Heart left ventricle (tissue), 13 donors: ENCODE data around the gene RHBDF1.

Source experiments
- CTCF ChIP-seq, 12 donors: fragments of 200-600 bp; sonication (generic) in 4 of 12; IDR thresholded peaks; one replicate each; pipeline versions ENCODE4 v1.5.0 to v1.8.0; 2018 to 2022; ENCODE audit warnings: antibody characterized with exemption in 12 of 12, mild to moderate bottlenecking in 5 of 12
- POLR2A ChIP-seq, 2 donors: fragments of 450-650 bp; IDR thresholded peaks; one replicate each; pipeline ENCODE4 v1.6.1; 2017; ENCODE audit warnings: antibody characterized with exemption in 2 of 2, mild to moderate bottlenecking in 2 of 2, moderate library complexity in 2 of 2
- donor health status: ischemic (EF 13 %, LVEDD 7.1; RV severe dilation, severe dysfunction).
- donor health status: DM: no; HTN: yes; CAD: no.
- donor health status: DM: no; HTN: no; CAD: no.
- donor health status: ischemic (EF 25% LVEDD 6.9; RV normal size, moderate dysfunction).
- donor health status: ischemic (EF 25% LVEDD 5.7; RV mildly dilated, moderate dysfunction).
- donor health status: ischemic (EF 35%, LVEDD 5.7; RV mildly dilated, moderate dysfunction).
- donor health status: nonischemic (EF 11% LVEDD 7.7; RV severe dilation, severe dysfunction).
- donor health status: DM: yes; HTN: yes; CAD: no.
- donor health status: PGD.
- donor health status: ischemic (EF 29% LVEDD 5.4; RV normal size, mild dysfunction).
- donor health status: nonischemic (EF 23%, LVEDD 6.1; RV moderate dilation, normal function).

GRCh38 chr16:55571-56136 lies 16.8 kb downstream of the RHBDF1 start:
- TF ChIP-seq CTCF (IDR thresholded peaks at IDR 0.05) = no peak
- no peak for TF ChIP-seq POLR2A (IDR thresholded peaks at IDR 0.05)
